Left renal pelvis (tissue), 4 donors: Measurements from ENCODE around the gene GPHN. TPM values are rescaled to one million over a fixed set of nuclear protein-coding genes. Genes with fewer than 3 reads are reported as not detected.
"Not testable (repeated sequence)": the region's sequence is repeated elsewhere in the genome, so short reads cannot be mapped to it uniquely, and the experiment has no call there.

Source experiments
- DNase-seq, 4 donors: peaks; one replicate each; pipeline ENCODE4 v3.0.0-alpha.2; 2013; ENCODE audit warnings: low read depth in 4 of 4, low spot score in 3 of 4
- polyA plus RNA-seq, 4 donors: library from polyadenylated mRNA; unstranded; fragments of 120-200 nt; gene quantifications; one replicate each; pipeline ENCODE4 v1.2.1, GENCODE V29; 2013; ENCODE audit not compliant: insufficient read length in 4 of 4

Gene GPHN
- polyA plus RNA-seq, 4 donors = 21.1 to 82.0 (median 66.4) TPM

GRCh38 chr14:66650491-66650911, 142.6 kb downstream of the GPHN start:
- DNase-seq = no peak

GRCh38 chr14:66651536-66652220, 143.7 kb downstream of the GPHN start:
- DNase-seq = no peak

- DNase-seq = no peak
Measured at GRCh38 chr14:66652525-66653106, 144.7 kb downstream of the GPHN start.

GRCh38 chr14:66657780-66658179, 149.8 kb downstream of the GPHN start:
- DNase-seq = no peak

GRCh38 chr14:66662374-66662773, 154.4 kb downstream of the GPHN start:
- no peak for DNase-seq

- DNase-seq = no peak
Measured at GRCh38 chr14:66677780-66678179, 169.8 kb downstream of the GPHN start.

- no peak for DNase-seq
Measured at GRCh38 chr14:66680216-66680615, 172.3 kb downstream of the GPHN start.

- DNase-seq = no peak
Measured at GRCh38 chr14:66696326-66696725, 188.4 kb downstream of the GPHN start.

- no peak for DNase-seq
Measured at GRCh38 chr14:66698503-66698902, 190.6 kb downstream of the GPHN start.

GRCh38 chr14:66701813-66702212, 193.9 kb downstream of the GPHN start:
- DNase-seq = no peak

- no peak for DNase-seq
Measured at GRCh38 chr14:66708267-66708666, 200.3 kb downstream of the GPHN start.

GRCh38 chr14:66709291-66709690, 201.3 kb downstream of the GPHN start:
- DNase-seq = no peak

GRCh38 chr14:66714291-66714690, 206.3 kb downstream of the GPHN start:
- DNase-seq = not testable (repeated sequence)

- not testable (repeated sequence) for DNase-seq
Measured at GRCh38 chr14:66715313-66715712, 207.4 kb downstream of the GPHN start.

- no peak for DNase-seq
Measured at GRCh38 chr14:66716227-66716626, 208.3 kb downstream of the GPHN start.

GRCh38 chr14:66717561-66718140, 209.7 kb downstream of the GPHN start:
- DNase-seq = no peak

GRCh38 chr14:66724996-66725395, 217.0 kb downstream of the GPHN start:
- DNase-seq = no peak

GRCh38 chr14:66731298-66731697, 223.4 kb downstream of the GPHN start:
- DNase-seq = not testable (repeated sequence)

GRCh38 chr14:66735853-66736252, 227.9 kb downstream of the GPHN start:
- DNase-seq = no peak

GRCh38 chr14:66739826-66740225, 231.9 kb downstream of the GPHN start:
- no peak for DNase-seq

GRCh38 chr14:66745078-66745477, 237.1 kb downstream of the GPHN start:
- no peak for DNase-seq
